ENCODE results near the gene PLEKHN1.
A peak's percentile ranks its signal among the peaks of the same experiment; 100 is the strongest.

The PLEKHN1 gene

GRCh38 chr1:997993-998744 is 31.9 kb downstream of the PLEKHN1 start:
- in situ Hi-C loops (cut with HindIII; ENCODE audit: low sequenced_read_pairs): no loop called here
- no peak for DNase-seq (ENCODE audit: low read depth)
- TF ChIP-seq CTCF (IDR thresholded peaks at IDR 0.05; ENCODE audit: low read depth, low read length, missing control alignments): no peak
- H3K4me3 ChIP-seq (ENCODE audit: low read depth, low read length): peak overlapping the region; percentile 25

GRCh38 chr1:998745-998994 is 32.4 kb downstream of the PLEKHN1 start:
- DNase-seq (ENCODE audit: low read depth): no peak
- TF ChIP-seq CTCF (IDR thresholded peaks at IDR 0.05; ENCODE audit: low read depth, low read length, missing control alignments): no peak
- in situ Hi-C loops (cut with HindIII; ENCODE audit: low sequenced_read_pairs): no loop called here
- H3K4me3 ChIP-seq (ENCODE audit: low read depth, low read length): peak overlapping the region; percentile 43

GRCh38 chr1:998995-999724 is 32.9 kb downstream of the PLEKHN1 start:
- in situ Hi-C loops (cut with HindIII; ENCODE audit: low sequenced_read_pairs): no loop called here
- TF ChIP-seq CTCF (IDR thresholded peaks at IDR 0.05; ENCODE audit: low read depth, low read length, missing control alignments): no peak
- no peak for DNase-seq (ENCODE audit: low read depth)
- peak overlapping the region; percentile 43 for H3K4me3 ChIP-seq (ENCODE audit: low read depth, low read length)

- H3K4me3 ChIP-seq (ENCODE audit: low read depth, low read length): peak within 1 kb of the TSS; percentile 56
- TF ChIP-seq CTCF (IDR thresholded peaks at IDR 0.05; ENCODE audit: low read depth, low read length, missing control alignments): no peak
- peak; percentile 77 for DNase-seq (ENCODE audit: low read depth)
These were observed 33.6 kb downstream of the PLEKHN1 start, which contains the start of gene HES4 for GRCh38 chr1:999725-1000356. TSS of gene HES4 (minus strand) at chr1:1000097. CDS start at chr1:999973, 124 bp downstream.

GRCh38 chr1:1000357-1001056 is 34.2 kb downstream of the PLEKHN1 start:
- in situ Hi-C loops (cut with HindIII; ENCODE audit: low sequenced_read_pairs): no loop called here
- no peak for TF ChIP-seq CTCF (IDR thresholded peaks at IDR 0.05; ENCODE audit: low read depth, low read length, missing control alignments)
- peak overlapping the region; percentile 56 for H3K4me3 ChIP-seq (ENCODE audit: low read depth, low read length)
- peak; percentile 60 for DNase-seq (ENCODE audit: low read depth)

More at GRCh38 chr1:999725-1000356, 33.6 kb downstream of the PLEKHN1 start, which contains the start of gene HES4:
- in situ Hi-C loops (cut with HindIII; ENCODE audit: low sequenced_read_pairs): no loop called here
